Prostate gland (tissue), 2 donors: ENCODE data around the gene UBASH3B.

ENCODE experiments used
- CTCF ChIP-seq, 4 experiments: fragments of 200-600 bp in 2 of 4; fragments of 450-650 bp in 2 of 4; sonication (generic) in 2 of 4; IDR thresholded peaks; 1 replicate in 3 of 4; 2 replicates in 1 of 4; pipeline ENCODE4 v1.5.1; 2016 to 2019; ENCODE audit warnings: antibody characterized with exemption in 4 of 4, mild to moderate bottlenecking in 2 of 4, moderate library complexity in 2 of 4
- POLR2A ChIP-seq: fragments of 450-650 bp; IDR thresholded peaks from one replicate; pipeline ENCODE4 v1.6.1; 2016; ENCODE audit warnings: antibody characterized with exemption, mild to moderate bottlenecking

- TF ChIP-seq POLR2A: no peak
- TF ChIP-seq CTCF (IDR thresholded peaks at IDR 0.05): no peak
These were observed 128.9 kb downstream of the UBASH3B start for GRCh38 chr11:122784325-122784955.
